Calu3 (cell line): ENCODE data around the gene POPDC2. TPM values are rescaled to one million over a fixed set of nuclear protein-coding genes. Genes with fewer than 3 reads are reported as not detected.
"Not testable (repeated sequence)": the region's sequence is repeated elsewhere in the genome, so short reads cannot be mapped to it uniquely, and the experiment has no call there.

ENCODE experiments used
- BruUV-seq: library from RNA; stranded (reverse); fragments of 400-500 nt; replicated peaks from 2 replicates; lab custom pipeline; 2021; lab: Mats Ljungman, UMichigan
- CTCF ChIA-PET: fragments of 300-600 bp; sonication (Branson Sonifier 250); formaldehyde crosslinking; loops from one replicate; lab custom pipeline; 2022; ENCODE audit warnings: antibody characterized with exemption; lab: Charles Lee
- DNase-seq: peaks from one replicate; pipeline ENCODE4 v3.0.0; 2022
- H3K27ac Mint-ChIP-seq: one replicate; pipeline ENCODE4 v1.8.0; 2022; ENCODE audit warnings: mixed read lengths; ENCODE audit not compliant: unreplicated experiment
- H3K27me3 Mint-ChIP-seq: one replicate; pipeline ENCODE4 v1.8.0; 2022; ENCODE audit warnings: mixed read lengths; ENCODE audit not compliant: unreplicated experiment
- H3K36me3 Mint-ChIP-seq: one replicate; pipeline ENCODE4 v1.8.0; 2022; ENCODE audit warnings: mild to moderate bottlenecking, moderate library complexity, mixed read lengths; ENCODE audit not compliant: insufficient read depth, unreplicated experiment
- H3K4me1 Mint-ChIP-seq: one replicate; pipeline ENCODE4 v1.8.0; 2022; ENCODE audit warnings: mild to moderate bottlenecking, low read depth, mixed read lengths; ENCODE audit not compliant: unreplicated experiment
- H3K4me3 Mint-ChIP-seq: one replicate; pipeline ENCODE4 v1.8.0; 2022; ENCODE audit warnings: mild to moderate bottlenecking, low read depth, moderate library complexity, mixed read lengths; ENCODE audit not compliant: unreplicated experiment
- H3K9me3 Mint-ChIP-seq: one replicate; pipeline ENCODE4 v1.8.0; 2022; ENCODE audit warnings: low read depth, mixed read lengths; ENCODE audit not compliant: unreplicated experiment
- CTCF ChIP-seq: fragments of 200-600 bp; IDR thresholded peaks from one replicate; pipeline ENCODE4 v1.8.0; 2022; ENCODE audit warnings: antibody characterized with exemption; ENCODE audit not compliant: unreplicated experiment
- intact Hi-C: fragments of 100-400 bp; cut with micrococcal nuclease; formaldehyde crosslinking; loops from one replicate; pipeline ENCODE4 v1.10.0; 2022; ENCODE audit not compliant: unreplicated experiment
- total RNA-seq: library from RNA; stranded (reverse); gene quantifications from 2 replicates; pipeline ENCODE4 v1.2.3, GENCODE V29; 2022

Gene POPDC2
- total RNA-seq, 1 experiment from 2014 or later = 0.80 TPM

GRCh38 chr3:119596398-119596797, 64.0 kb downstream of the POPDC2 start:
- BruUV-seq = no TSS peak
- Mint-ChIP-seq H3K4me3 (no peak overlapping the region), H3K27me3 (peaks cover 9% of the 10 kb centered on the region), H3K9me3 (no peaks in the 10 kb centered on the region), H3K36me3 (no peaks in the 10 kb centered on the region), H3K27ac (no peak overlapping the region), H3K4me1 (peaks cover 9% of the 10 kb centered on the region)
- no peak for TF ChIP-seq CTCF
- CTCF ChIA-PET = interaction anchor here (0.8 kb wide), 1 partner anchor 34 kb away, joined by 5 read pairs; no protein-coding TSS in a partner anchor
- intact Hi-C loops = no loop called here
- DNase-seq = no peak

GRCh38 chr3:119595639-119596334, 64.6 kb downstream of the POPDC2 start:
- Mint-ChIP-seq H3K27ac (no peak overlapping the region), H3K4me1 (peaks cover 9% of the 10 kb centered on the region), H3K27me3 (peaks cover 9% of the 10 kb centered on the region), H3K4me3 (no peak overlapping the region), H3K9me3 (no peaks in the 10 kb centered on the region), H3K36me3 (no peaks in the 10 kb centered on the region)
- TF ChIP-seq CTCF = no peak
- CTCF ChIA-PET = interaction anchor here (0.8 kb wide), 1 partner anchor 34 kb away, joined by 5 read pairs; no protein-coding TSS in a partner anchor
- DNase-seq = no peak
- intact Hi-C loops = no loop called here
- BruUV-seq = no TSS peak

- BruUV-seq, DNase-seq, H3K4me3 Mint-ChIP-seq, H3K36me3 Mint-ChIP-seq, H3K4me1 Mint-ChIP-seq, H3K9me3 Mint-ChIP-seq, CTCF ChIA-PET, intact Hi-C loops, H3K27ac Mint-ChIP-seq: not testable (repeated sequence)
- H3K27me3 Mint-ChIP-seq = peaks cover 16% of the 10 kb centered on the region
These were observed 65.5 kb downstream of the POPDC2 start for GRCh38 chr3:119594929-119595328.

GRCh38 chr3:119594066-119594465, 66.3 kb downstream of the POPDC2 start:
- intact Hi-C loops = no loop called here
- Mint-ChIP-seq H3K27me3 (peaks cover 17% of the 10 kb centered on the region), H3K27ac (no peak overlapping the region), H3K9me3 (no peaks in the 10 kb centered on the region), H3K4me1 (peaks cover 8% of the 10 kb centered on the region), H3K4me3 (no peak overlapping the region), H3K36me3 (no peaks in the 10 kb centered on the region)
- TF ChIP-seq CTCF = no peak
- CTCF ChIA-PET = interaction anchor here (1.0 kb wide), 1 partner anchor 14 kb away, joined by 3 read pairs; no protein-coding TSS in a partner anchor
- no TSS peak for BruUV-seq
- DNase-seq = no peak

- Mint-ChIP-seq H3K36me3 (no peaks in the 10 kb centered on the region), H3K27ac (no peak overlapping the region), H3K4me1 (no peaks in the 10 kb centered on the region), H3K9me3 (no peaks in the 10 kb centered on the region), H3K4me3 (no peak overlapping the region), H3K27me3 (peaks cover 24% of the 10 kb centered on the region)
- no TSS peak for BruUV-seq
- intact Hi-C loops = no loop called here
- CTCF ChIA-PET = no interaction called here
- no peak for TF ChIP-seq CTCF
- no peak for DNase-seq
These were observed 67.5 kb downstream of the POPDC2 start for GRCh38 chr3:119592861-119593260.
